B cell (primary cell): ENCODE data around the gene KCNJ10.

Experiments used
- EZH2 ChIP-seq: IDR thresholded peaks from 2 replicates; pipeline ENCODE4 v1.6.1; 2012; ENCODE audit warnings: borderline replicate concordance, low read depth, mild to moderate bottlenecking, moderate library complexity, low read length; ENCODE audit not compliant: insufficient read depth, poor library complexity, severe bottlenecking
- TF ChIP-seq, protein P1 (sequence below): fragments of 200-600 bp; IDR thresholded peaks from one replicate; pipeline ENCODE4 v1.8.0; 2022; ENCODE audit warnings: antibody characterized with exemption, mild to moderate bottlenecking

DNA sequence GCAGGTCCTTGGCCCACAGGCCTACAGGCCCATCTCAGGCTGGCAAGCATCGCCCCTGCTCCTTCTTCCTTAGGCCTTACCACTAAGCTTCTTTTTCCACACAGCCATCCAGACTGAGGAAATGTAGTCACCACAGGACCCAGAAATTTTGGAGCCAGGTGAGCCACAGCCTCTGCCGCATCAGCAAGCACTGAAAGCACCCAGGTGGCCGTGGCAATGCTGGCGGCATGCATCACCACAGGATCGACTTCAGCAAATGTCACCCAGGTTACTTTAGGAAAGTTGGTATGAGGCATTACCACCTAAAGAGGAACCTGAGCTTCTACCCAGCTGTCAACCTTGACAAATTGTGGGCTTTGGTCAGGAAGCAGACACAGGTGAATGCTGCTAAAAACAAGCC, 49.8 kb downstream of the KCNJ10 start:
- TF ChIP-seq, protein P1, sequence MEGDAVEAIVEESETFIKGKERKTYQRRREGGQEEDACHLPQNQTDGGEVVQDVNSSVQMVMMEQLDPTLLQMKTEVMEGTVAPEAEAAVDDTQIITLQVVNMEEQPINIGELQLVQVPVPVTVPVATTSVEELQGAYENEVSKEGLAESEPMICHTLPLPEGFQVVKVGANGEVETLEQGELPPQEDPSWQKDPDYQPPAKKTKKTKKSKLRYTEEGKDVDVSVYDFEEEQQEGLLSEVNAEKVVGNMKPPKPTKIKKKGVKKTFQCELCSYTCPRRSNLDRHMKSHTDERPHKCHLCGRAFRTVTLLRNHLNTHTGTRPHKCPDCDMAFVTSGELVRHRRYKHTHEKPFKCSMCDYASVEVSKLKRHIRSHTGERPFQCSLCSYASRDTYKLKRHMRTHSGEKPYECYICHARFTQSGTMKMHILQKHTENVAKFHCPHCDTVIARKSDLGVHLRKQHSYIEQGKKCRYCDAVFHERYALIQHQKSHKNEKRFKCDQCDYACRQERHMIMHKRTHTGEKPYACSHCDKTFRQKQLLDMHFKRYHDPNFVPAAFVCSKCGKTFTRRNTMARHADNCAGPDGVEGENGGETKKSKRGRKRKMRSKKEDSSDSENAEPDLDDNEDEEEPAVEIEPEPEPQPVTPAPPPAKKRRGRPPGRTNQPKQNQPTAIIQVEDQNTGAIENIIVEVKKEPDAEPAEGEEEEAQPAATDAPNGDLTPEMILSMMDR = no peak
- no peak for TF ChIP-seq EZH2
